PC-9 (cell line): ENCODE measurements around the gene SMCHD1. TPM values are rescaled to one million over a fixed set of nuclear protein-coding genes. Genes with fewer than 3 reads are reported as not detected.

Experiments used
- BruUV-seq: library from RNA; stranded (reverse); fragments of 400-500 nt; replicated peaks from 2 replicates; lab custom pipeline; 2021; lab: Mats Ljungman, UMichigan
- CTCF ChIA-PET: fragments of 300-600 bp; sonication (Branson Sonifier 250); formaldehyde crosslinking; loops from one replicate; lab custom pipeline; 2022; ENCODE audit warnings: antibody characterized with exemption; lab: Charles Lee
- POLR2A ChIA-PET: fragments of 300-600 bp; sonication (Branson Sonifier 250); formaldehyde crosslinking; loops from one replicate; lab custom pipeline; 2022; ENCODE audit warnings: antibody characterized with exemption; ENCODE audit not compliant: unreplicated experiment; lab: Charles Lee
- DNase-seq, 2 experiments: peaks; one replicate each; pipeline versions ENCODE4 v3.0.0 to v3.0.0-alpha.2; 2015 to 2022; ENCODE audit warnings: mixed read lengths in 1 of 2
- H2AFZ ChIP-seq: fragments of 200-600 bp; sonication (generic); 2 replicates; pipeline ENCODE4 v1.8.1; 2017; ENCODE audit warnings: antibody characterized with exemption
- H3F3A ChIP-seq: fragments of 200-600 bp; sonication (generic); 2 replicates; pipeline ENCODE4 v1.8.1; 2017; ENCODE audit warnings: antibody characterized with exemption, mild to moderate bottlenecking, low read depth; ENCODE audit not compliant: insufficient read depth
- H3K27ac ChIP-seq: fragments of 200-600 bp; sonication (generic); 2 replicates; pipeline ENCODE4 v1.6.1; 2016; ENCODE audit warnings: mixed run types
- H3K27me3 ChIP-seq: fragments of 200-600 bp; sonication (generic); 2 replicates; pipeline ENCODE4 v1.6.1; 2016; ENCODE audit warnings: low read depth, mixed run types; ENCODE audit not compliant: insufficient read depth
- H3K36me3 ChIP-seq: fragments of 200-600 bp; sonication (generic); 2 replicates; pipeline ENCODE4 v1.6.1; 2016; ENCODE audit warnings: low read depth, mixed run types
- H3K4me1 ChIP-seq: fragments of 200-600 bp; sonication (generic); replicated peaks from 2 replicates; pipeline ENCODE4 v1.6.1; 2016; ENCODE audit warnings: mixed run types; ENCODE audit not compliant: insufficient read depth
- H3K4me2 ChIP-seq: fragments of 200-600 bp; sonication (generic); 2 replicates; pipeline ENCODE4 v1.6.1; 2017; ENCODE audit warnings: mixed run types
- H3K4me3 ChIP-seq: fragments of 200-600 bp; sonication (generic); 2 replicates; pipeline ENCODE4 v1.6.1; 2016; ENCODE audit warnings: mixed run types
- H3K79me2 ChIP-seq: fragments of 200-600 bp; sonication (generic); 2 replicates; pipeline ENCODE4 v1.6.1; 2017; ENCODE audit warnings: low read depth, mixed run types
- H3K9me2 ChIP-seq: fragments of 200-600 bp; sonication (generic); 2 replicates; pipeline ENCODE4 v1.8.1; 2017; ENCODE audit warnings: mild to moderate bottlenecking; ENCODE audit not compliant: insufficient read depth
- H3K9me3 ChIP-seq: fragments of 200-600 bp; sonication (generic); 2 replicates; pipeline ENCODE4 v1.8.1; 2016; ENCODE audit warnings: low read depth; ENCODE audit not compliant: insufficient read depth
- H4K20me1 ChIP-seq: fragments of 200-600 bp; sonication (generic); 2 replicates; pipeline ENCODE4 v1.8.1; 2017; ENCODE audit not compliant: insufficient read depth
- EZH2 ChIP-seq: fragments of 200-600 bp; sonication (generic); IDR thresholded peaks from 2 replicates; pipeline ENCODE4 v1.8.0; 2017; ENCODE audit warnings: antibody characterized with exemption, low read depth
- intact Hi-C: fragments of 100-400 bp; cut with micrococcal nuclease; formaldehyde crosslinking; loops from one replicate; pipeline ENCODE4 v1.10.0; 2022; ENCODE audit not compliant: unreplicated experiment
- total RNA-seq: library from RNA; stranded (reverse); gene quantifications from 2 replicates; pipeline ENCODE4 v1.2.3, GENCODE V29; 2021
- TF ChIP-seq, protein P1 (sequence below): fragments of 200-600 bp; sonication (generic); conservative IDR thresholded peaks from 2 replicates; pipeline ENCODE4 v1.6.1; 2017; ENCODE audit warnings: mixed run types, antibody characterized with exemption, mild to moderate bottlenecking, moderate library complexity

Gene SMCHD1
- total RNA-seq, 1 experiment from 2014 or later: 73.7 TPM

DNA sequence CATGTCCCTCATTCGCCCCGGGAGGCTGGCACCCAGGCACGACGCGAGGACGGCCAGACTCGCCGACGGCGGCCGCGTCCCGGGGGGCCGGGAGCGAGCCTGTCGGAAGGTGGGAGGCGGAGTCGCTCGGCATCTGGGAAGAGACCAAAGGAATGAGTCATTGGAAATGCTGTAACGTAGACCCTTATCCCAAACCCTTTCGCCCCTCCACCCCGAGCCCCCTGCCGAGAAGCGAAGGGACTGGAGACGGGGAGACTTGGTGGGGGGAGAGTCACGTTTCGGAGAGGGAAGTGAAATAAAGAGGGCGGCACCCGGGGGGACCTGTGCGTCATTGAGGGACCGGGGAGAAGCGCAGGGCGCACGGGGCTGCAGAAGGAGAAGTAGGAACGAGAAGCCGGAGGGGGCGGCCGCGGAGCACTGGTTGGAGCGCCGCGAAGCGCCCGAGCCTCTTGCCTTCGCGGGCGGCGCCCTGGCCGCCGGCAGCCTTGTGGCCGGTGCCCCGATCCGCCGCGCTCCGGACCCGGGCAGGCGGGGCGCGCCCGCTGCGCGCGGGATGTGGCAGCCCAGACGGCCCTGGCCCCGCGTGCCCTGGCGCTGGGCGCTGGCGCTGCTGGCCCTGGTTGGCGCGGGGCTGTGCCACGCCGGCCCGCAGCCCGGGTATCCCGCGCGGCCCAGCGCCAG, 191.2 kb downstream of the SMCHD1 start, which contains the start of gene EMILIN2:
Gene EMILIN2 (plus strand): TSS at position 371 of the 681 bp plus-strand sequence. CDS start 183 bp downstream, at position 554.
- Histone ChIP-seq H3K27ac (no peak within 1 kb of the TSS), H3K4me2 (peak within 1 kb of the TSS; percentile 85), H3K36me3 (no peaks in the 10 kb centered on the region), H3K27me3 (peaks cover 42% of the 10 kb centered on the region), H3F3A (no peaks in the 10 kb centered on the region), H3K4me3 (peak within 1 kb of the TSS; percentile 58), H3K9me2 (no peaks in the 10 kb centered on the region), H3K9me3 (no peaks in the 10 kb centered on the region), H3K4me1 (0 out of 2 replicates have a peak, but pooled peaks cover 8% of the 10 kb centered on the region), H3K79me2 (no peaks in the 10 kb centered on the region), H4K20me1 (no peaks in the 10 kb centered on the region), H2AFZ (peak within 1 kb of the TSS; percentile 84)
- ChIA-PET CTCF (no interaction called here), POLR2A (no interaction called here)
- no TSS peak for BruUV-seq
- peak in 1 of 2 experiments; percentile 10 for DNase-seq
- 0 out of 2 replicates have a peak, but pooled peaks have one; percentile 48 for TF ChIP-seq EZH2
- TF ChIP-seq, protein P1, sequence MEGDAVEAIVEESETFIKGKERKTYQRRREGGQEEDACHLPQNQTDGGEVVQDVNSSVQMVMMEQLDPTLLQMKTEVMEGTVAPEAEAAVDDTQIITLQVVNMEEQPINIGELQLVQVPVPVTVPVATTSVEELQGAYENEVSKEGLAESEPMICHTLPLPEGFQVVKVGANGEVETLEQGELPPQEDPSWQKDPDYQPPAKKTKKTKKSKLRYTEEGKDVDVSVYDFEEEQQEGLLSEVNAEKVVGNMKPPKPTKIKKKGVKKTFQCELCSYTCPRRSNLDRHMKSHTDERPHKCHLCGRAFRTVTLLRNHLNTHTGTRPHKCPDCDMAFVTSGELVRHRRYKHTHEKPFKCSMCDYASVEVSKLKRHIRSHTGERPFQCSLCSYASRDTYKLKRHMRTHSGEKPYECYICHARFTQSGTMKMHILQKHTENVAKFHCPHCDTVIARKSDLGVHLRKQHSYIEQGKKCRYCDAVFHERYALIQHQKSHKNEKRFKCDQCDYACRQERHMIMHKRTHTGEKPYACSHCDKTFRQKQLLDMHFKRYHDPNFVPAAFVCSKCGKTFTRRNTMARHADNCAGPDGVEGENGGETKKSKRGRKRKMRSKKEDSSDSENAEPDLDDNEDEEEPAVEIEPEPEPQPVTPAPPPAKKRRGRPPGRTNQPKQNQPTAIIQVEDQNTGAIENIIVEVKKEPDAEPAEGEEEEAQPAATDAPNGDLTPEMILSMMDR: no peak
- intact Hi-C loops: no loop called here

GRCh38 chr18:2847317-2848246, 192.1 kb downstream of the SMCHD1 start:
- ChIA-PET POLR2A (no interaction called here), CTCF (no interaction called here)
- DNase-seq: no peak
- H3K9me2 ChIP-seq: no peaks in the 10 kb centered on the region
- no TSS peak for BruUV-seq
- H3K4me3 ChIP-seq: no peak overlapping the region
- H3K79me2 ChIP-seq: no peaks in the 10 kb centered on the region
- no peaks in the 10 kb centered on the region for H3K9me3 ChIP-seq
- H3K27me3 ChIP-seq: peaks cover 42% of the 10 kb centered on the region
- H3K36me3 ChIP-seq: no peaks in the 10 kb centered on the region
- peak overlapping the region; percentile 16; the same call in 1 of the 2 replicates for H3K4me2 ChIP-seq
- intact Hi-C loops: no loop called here
- H4K20me1 ChIP-seq: no peaks in the 10 kb centered on the region
- 0 out of 2 replicates have a peak, but pooled peaks cover 8% of the 10 kb centered on the region for H3K4me1 ChIP-seq
- H3F3A ChIP-seq: no peaks in the 10 kb centered on the region
- H3K27ac ChIP-seq: no peak overlapping the region
- H2AFZ ChIP-seq: no peak overlapping the region
- TF ChIP-seq, protein P1: no peak
- TF ChIP-seq EZH2: no peak
